ENCODE data around the gene ETV6.

ETV6 gene

GRCh38 chr12:11722071-11722470 is 72.6 kb downstream of the ETV6 start:
- DNase-seq: no peak

DNA sequence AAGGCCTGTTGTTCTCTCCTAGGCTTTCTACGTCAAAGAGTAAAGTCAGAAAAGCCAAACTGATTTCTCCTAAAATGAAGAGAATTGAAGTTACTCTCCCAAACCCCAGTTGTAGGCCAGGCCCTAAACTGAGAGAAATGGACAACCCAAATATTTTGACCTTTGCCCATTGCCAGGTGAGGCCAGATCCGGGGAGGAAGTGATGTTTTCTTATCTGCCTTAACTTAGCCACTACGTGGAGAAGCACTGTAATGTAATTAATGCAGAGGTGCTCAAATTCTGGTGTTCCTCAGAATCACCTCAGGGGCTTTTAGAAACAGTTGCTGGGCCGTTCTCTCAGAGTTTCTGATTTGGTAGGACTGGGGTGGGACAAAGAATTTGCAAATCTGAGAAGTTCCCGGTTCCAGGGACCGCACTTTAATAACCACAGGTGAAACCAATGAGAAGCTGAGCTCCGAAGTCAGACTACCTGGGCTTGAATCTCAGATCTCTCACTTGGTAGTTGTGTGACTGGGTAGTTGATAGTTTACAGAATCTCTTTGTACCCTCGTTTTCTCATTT is 73.2 kb downstream of the ETV6 start:
- no peak for DNase-seq

DNA sequence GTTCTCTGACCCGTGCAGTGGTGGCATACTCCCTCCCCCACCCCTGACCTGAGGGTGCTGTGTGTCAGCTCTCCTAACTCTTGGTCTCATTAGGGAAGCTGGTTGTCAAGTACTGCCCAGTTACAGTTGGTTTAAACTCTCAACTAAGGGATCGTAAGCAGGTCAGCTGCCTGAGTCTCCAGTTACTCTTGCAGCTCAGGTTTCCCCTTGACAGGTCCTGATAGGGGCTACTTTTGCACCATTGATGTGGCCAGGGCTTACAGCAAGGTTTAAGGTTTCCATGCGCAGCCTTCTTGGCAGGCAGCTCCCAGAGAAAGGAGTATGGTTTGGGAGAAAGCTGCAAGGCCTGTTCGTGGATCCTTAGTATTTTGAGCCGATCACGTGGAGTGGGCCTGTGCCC is 74.5 kb downstream of the ETV6 start:
- DNase-seq: no peak

- DNase-seq: no peak
Observed at GRCh38 chr12:11724888-11725311, 75.4 kb downstream of the ETV6 start.

- DNase-seq: no peak
Observed at GRCh38 chr12:11725686-11726085, 76.2 kb downstream of the ETV6 start.

GRCh38 chr12:11726659-11727058 is 77.2 kb downstream of the ETV6 start:
- no peak for DNase-seq

DNA sequence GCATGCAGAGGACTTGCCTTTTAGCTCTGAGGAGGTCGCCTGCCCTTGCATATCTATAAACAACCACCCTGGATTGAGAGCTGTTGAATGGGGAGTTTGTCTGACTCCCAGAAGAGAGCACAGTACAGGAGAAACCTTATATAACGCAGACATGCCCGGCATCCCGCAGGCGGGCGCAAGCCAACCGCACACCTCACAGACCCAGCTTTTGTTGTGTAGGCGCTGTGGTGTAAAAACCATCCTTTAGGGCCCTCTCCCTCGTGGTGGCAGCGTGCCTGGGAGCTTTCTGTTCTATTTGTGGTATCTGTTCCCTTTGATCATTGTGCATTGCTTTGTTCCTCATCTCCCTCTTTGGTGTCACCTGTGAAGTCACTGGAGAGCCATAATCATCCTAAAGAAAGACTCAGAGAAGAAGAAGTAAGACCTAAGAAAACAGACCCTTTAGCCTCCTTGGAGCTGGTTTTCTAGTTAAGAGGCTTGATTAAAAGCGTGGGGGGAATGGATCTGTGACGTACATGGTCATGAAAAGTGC is 77.7 kb downstream of the ETV6 start:
- peak; percentile 46 for DNase-seq

DNA sequence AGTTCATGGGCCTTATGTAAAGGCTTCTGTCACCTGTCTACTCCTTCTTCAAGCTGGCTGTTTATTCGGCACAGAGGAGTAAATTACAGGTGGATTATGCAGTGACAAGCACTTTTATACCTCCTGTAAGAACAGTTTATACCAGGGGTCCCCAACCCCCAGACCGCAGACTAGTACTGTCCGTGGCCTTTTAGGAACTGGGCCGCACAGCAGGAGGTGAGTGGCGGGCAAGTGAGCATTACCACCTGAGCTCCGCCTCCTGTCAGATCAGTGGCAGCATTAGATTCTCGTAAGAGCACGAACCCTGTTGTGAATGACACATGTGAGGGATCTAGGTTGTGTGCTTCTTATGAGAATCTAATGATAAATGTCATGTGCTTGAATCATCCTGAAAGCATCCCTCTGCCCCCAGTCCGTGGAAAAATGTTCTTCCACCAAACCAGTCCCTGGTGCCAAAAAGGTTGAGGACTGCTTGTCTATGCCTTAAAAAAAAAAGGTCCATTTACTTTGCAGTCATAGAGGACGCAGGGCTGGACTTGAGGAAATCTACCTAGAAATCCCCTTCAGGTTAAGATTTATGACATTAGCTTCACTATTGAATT is 78.8 kb downstream of the ETV6 start:
- DNase-seq: no peak

- DNase-seq: no peak
Observed at GRCh38 chr12:11729008-11729407, 79.5 kb downstream of the ETV6 start.

GRCh38 chr12:11729439-11730150 is 80.1 kb downstream of the ETV6 start:
- no peak for DNase-seq

DNA sequence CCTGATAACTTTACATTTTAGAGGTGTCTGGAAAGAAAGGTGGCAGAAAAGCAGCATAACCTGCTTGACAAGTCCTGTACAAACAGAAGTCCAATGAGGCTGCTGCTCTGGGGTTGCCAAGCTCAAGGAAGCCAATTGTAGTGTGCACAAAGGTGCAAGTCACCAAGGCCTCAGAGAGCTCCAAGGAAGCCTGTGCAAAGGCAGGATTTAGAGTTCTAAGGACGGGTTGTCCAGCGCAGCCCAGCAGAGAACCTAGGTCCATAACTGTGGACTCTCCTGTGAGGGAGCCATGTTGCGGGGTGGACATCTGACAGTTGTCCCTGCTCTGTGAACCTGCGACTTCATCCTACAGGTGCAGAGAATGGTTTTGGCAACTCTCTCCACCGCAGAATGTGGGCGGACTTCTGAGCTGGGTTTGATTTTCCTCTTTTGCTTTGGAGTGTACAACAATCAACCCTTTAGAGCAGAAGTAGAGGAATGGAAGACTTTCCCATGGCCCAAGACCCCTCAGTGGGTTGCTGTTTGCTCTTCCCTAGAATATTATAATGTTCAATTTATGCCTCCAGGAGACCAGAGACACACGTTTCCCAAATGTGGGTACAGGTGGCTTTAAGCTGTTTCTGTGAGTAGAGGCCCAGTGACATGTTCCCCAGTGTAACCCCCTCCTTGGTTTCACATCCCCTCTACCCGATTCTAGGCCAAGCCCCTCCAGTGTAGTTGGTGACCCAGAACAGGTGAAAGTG is 81.0 kb downstream of the ETV6 start:
- no peak for DNase-seq

DNA sequence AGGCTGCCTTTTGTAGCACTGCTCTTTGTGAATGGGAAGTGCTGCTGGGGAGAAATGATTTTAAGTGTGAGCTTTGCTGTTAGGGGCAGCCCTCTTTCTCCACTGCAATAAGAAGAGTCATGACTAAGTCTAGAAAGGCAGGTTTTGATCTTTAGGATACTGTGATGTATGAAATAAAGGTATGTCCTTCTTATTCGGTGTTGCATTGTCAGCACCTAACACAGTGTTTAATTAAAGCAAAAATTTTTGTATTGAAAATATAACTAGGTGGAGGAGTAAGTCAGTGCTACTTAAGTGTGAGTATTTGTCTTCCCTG is 81.5 kb downstream of the ETV6 start:
- no peak for DNase-seq

- DNase-seq: no peak
Observed at GRCh38 chr12:11731455-11731854, 82.0 kb downstream of the ETV6 start.

GRCh38 chr12:11732023-11732422 is 82.5 kb downstream of the ETV6 start:
- DNase-seq: no peak

DNA sequence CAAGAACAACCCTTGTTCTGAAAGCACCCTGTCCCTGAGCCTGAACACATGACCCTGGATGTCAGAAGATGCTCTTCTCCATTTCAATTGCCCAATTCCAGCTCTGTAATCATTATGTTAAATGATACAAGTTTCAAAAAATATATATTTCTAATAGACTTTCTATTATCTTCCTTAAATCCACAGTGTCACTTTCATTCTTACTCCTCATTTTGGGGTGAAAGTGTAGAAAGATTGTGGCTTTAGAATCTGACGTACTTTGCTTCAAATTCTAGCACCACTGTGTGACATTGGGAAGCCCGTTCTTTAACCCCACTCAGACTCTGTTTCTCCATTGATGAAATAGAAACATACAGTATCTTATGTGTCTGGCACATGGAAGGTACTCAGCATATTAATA is 83.2 kb downstream of the ETV6 start:
- no peak for DNase-seq

DNA sequence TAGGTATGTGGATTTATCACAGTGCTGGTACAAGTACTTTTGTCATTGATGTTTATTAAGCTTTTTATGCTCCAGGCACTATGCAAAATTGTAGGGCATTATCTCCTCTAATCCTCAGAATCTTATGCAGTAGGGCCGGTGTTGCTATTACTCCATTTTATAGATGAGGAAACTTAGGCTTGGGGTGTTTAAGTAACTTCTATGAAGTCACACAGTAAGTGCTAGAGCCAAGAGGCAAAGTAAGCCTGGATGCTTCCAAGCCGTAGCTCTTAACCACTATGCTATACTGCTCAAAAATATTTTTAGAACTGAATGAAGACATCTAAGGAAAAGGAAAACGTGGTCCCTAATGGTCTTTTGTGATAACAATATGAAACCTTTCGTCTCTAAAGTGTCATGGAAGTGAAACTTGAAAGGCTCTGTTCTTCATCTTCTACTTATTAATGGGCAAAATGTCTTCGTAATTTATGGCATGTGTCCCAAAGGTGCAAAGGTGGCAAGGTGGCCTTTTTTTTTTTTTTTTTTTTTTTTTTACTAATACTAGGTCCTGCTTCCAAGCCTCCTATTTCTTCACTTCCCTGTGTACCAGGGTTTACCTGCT is 85.2 kb downstream of the ETV6 start:
- no peak for DNase-seq

- DNase-seq: no peak
Observed at GRCh38 chr12:11738450-11738849, 89.0 kb downstream of the ETV6 start.

GRCh38 chr12:11739980-11740577 is 90.6 kb downstream of the ETV6 start:
- DNase-seq: no peak

DNA sequence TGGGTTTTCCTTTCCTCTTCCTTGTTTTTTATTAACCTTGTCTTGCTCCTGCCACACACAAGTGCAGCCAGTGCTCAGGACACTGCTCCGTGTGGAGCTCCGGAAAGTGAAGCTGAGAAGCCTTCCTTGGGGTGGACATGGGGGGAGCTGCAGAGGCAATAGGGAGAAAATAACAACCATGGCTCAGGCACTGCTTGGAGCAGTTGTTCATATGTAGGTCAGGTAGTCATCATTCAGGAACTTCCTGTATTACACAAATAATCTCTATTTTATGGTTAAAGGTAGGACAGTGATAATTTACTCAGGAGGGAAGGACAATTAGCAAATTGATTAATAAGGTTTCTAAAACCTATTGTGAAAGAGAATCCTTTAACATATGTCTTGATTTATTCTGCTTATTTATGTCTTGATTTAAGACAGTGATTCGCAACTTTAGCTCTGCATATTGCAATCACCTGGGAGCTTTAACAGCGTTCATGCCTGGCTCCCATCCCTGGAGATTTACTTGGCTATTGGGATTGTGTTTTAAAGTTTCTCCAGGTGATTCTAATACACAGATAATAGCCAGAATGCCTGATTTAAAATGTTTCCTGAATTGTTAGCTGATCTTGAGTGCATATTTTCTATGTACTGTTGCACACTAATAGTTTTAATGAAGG is 92.1 kb downstream of the ETV6 start:
- no peak for DNase-seq

DNA sequence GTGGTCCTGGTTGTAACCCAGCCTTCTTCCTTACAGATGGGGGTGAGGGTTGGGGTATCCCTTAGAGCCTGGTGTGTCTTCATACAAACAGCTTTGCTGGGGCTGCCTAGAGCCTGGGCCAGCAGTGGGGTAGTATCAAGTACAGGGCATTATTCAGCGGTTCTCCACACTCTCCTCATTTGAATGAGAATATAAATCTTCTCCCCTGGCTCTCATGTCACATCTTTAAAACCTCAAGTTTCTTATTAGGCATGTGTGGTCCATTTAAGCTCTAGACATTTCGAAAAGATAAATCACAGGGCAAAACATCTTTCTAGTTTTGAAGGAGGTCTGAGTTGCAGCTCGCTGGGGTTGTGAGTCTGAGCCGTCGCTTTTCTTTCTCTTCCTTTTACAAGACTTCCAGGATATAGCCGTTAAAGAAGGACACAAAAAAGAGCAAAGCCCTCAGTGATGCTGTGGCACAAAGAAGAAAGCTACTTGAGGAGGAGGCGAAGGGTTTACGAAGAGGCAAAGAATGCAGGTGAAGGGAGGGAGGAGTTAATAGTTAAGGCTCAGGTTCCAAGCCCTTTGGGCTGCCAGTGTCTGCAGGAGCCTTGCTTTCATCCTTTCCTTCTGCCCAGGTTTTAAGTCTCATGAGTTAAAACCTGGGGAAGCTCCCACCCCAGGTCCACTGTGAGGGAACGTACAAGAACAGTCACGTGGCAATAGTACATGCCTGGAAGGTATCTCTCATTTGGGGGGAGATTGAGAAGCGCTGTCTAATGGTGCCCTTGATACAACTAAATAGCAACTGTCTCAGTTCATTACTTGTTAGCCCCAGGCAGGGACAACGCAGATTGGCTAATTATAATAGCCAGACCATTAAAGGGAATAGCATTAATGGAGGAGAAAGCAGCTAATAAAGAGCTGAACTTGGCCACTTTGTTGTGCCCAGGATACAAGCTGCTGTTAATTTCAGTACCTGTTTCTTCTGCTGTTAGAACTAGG is 94.2 kb downstream of the ETV6 start:
- no peak for DNase-seq

GRCh38 chr12:11744410-11744801 is 94.9 kb downstream of the ETV6 start:
- DNase-seq: no peak

All from stimulated activated naive CD4-positive, alpha-beta T cell treated with Interleukin-2 at 50 U/mL for 16 hours (primary cell).